ENCODE results near the gene MAP4K1.

The MAP4K1 gene

DNA sequence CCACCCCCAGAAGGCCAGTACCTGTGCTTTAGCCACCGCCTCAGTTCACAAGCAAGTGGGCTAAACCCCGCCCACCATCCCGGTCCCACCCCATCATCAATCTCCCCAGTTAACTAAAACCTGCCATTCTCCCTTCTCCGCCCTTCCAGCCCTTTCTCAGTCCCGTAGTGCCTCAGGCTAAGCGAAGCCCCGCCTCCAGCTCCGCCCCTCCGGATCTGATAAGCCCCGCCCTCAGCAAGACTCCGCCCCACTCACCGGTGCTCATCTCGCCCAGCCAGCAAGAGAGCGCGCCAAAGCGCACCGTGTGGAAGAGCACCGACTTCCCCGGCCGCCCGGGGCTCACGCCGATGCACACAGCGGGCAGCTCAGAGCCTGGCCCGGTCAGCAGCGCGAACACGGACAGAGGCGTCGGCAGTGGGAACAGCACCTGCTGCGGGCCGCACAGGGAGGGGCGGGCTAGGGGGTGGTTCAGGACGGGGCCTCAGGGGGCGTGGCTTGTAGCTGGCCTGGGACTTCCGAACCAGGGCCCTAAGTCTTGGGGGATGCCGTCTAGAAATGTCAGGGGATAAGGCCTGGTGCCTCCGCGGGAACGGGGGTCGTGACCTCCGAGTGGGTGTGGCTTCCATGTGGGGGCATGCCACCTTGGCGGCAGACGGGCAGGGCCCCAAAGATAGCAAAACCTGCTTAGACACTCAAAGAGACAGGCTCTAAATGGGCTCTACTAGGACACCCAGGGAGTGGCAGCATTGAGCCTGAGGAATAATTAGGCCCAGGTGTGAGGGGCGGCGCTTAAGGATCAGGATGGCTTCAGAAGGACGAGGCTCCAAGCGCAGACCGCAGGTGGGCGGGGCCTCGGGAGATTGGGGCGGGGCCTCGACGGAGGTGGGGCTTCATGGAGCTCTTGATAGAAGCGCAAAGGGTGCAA is 21.4 kb downstream of the MAP4K1 start (continued):
- TF ChIP-seq ZNF114 (tag by site-specific recombination; IDR thresholded peaks at IDR 0.05) (no peak), KLF7 (tag by site-specific recombination; IDR thresholded peaks at IDR 0.05; ENCODE audit: borderline replicate concordance) (no peak; the same call in 1 of the 2 replicates), ZNF768 (tag by site-specific recombination; IDR thresholded peaks at IDR 0.05) (no peak; the same call in 1 of the 2 replicates), ZNF777 (tag by site-specific recombination; IDR thresholded peaks at IDR 0.05; ENCODE audit: borderline replicate concordance) (peak; percentile 97), ZBTB21 (tag by site-specific recombination; IDR thresholded peaks at IDR 0.05) (no peak), PRDM1 (tag by site-specific recombination; IDR thresholded peaks at IDR 0.05) (peak; percentile 75), ZNF174 (tag by site-specific recombination; IDR thresholded peaks at IDR 0.05) (no peak), ZNF791 (tag by site-specific recombination; IDR thresholded peaks at IDR 0.05) (no peak), ZNF707 (tag by site-specific recombination; IDR thresholded peaks at IDR 0.05) (no peak), ZNF248 (tag by site-specific recombination; IDR thresholded peaks at IDR 0.05) (no peak), ZNF843 (tag by site-specific recombination; IDR thresholded peaks at IDR 0.05) (no peak), ZNF266 (tag by site-specific recombination; IDR thresholded peaks at IDR 0.05; ENCODE audit: low read depth) (no peak), SCRT1 (tag by site-specific recombination; IDR thresholded peaks at IDR 0.05; ENCODE audit: borderline replicate concordance) (peak; percentile 35; the same call in 1 of the 2 replicates), ZBTB7A (tag by site-specific recombination; IDR thresholded peaks at IDR 0.05; ENCODE audit: low read depth) (0 out of 2 replicates have a peak, but pooled peaks have one; percentile 75), ZNF404 (tag by site-specific recombination; IDR thresholded peaks at IDR 0.05) (no peak), ZNF514 (tag by site-specific recombination; IDR thresholded peaks at IDR 0.05) (no peak), ZNF621 (tag by site-specific recombination; IDR thresholded peaks at IDR 0.05) (no peak), ZNF510 (tag by site-specific recombination; IDR thresholded peaks at IDR 0.05; ENCODE audit: insufficient replicate concordance) (no peak), ZFP37 (tag by site-specific recombination; IDR thresholded peaks at IDR 0.05) (no peak), ZNF23 (tag by site-specific recombination; IDR thresholded peaks at IDR 0.05; ENCODE audit: borderline replicate concordance) (no peak), ZSCAN16 (tag by site-specific recombination; IDR thresholded peaks at IDR 0.05) (no peak), MEIS1 (CRISPR knock-in tag; IDR thresholded peaks at IDR 0.05; ENCODE audit: borderline replicate concordance) (no peak), ZNF677 (tag by site-specific recombination; IDR thresholded peaks at IDR 0.05) (no peak), ZSCAN23 (tag by site-specific recombination; IDR thresholded peaks at IDR 0.05) (no peak), ZNF121 (tag by site-specific recombination; IDR thresholded peaks at IDR 0.05) (no peak), ZNF660 (tag by site-specific recombination; IDR thresholded peaks at IDR 0.05) (no peak), ZNF146 (tag by site-specific recombination; IDR thresholded peaks at IDR 0.05) (no peak), ZNF19 (tag by site-specific recombination; IDR thresholded peaks at IDR 0.05; ENCODE audit: low read depth) (no peak), ZNF133 (tag by site-specific recombination; IDR thresholded peaks at IDR 0.05) (no peak; the same call in 1 of the 2 replicates), ZNF274 (IDR thresholded peaks at IDR 0.05; ENCODE audit: low read length) (no peak), ZNF274 (tag by site-specific recombination; IDR thresholded peaks at IDR 0.05; ENCODE audit: borderline replicate concordance) (no peak), ZSCAN30 (tag by site-specific recombination; IDR thresholded peaks at IDR 0.05) (no peak)
- TF ChIP-seq, protein P1, sequence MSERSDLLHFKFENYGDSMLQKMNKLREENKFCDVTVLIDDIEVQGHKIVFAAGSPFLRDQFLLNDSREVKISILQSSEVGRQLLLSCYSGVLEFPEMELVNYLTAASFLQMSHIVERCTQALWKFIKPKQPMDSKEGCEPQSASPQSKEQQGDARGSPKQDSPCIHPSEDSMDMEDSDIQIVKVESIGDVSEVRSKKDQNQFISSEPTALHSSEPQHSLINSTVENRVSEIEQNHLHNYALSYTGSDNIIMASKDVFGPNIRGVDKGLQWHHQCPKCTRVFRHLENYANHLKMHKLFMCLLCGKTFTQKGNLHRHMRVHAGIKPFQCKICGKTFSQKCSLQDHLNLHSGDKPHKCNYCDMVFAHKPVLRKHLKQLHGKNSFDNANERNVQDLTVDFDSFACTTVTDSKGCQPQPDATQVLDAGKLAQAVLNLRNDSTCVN (tag by site-specific recombination; optimal IDR thresholded peaks at IDR 0.05): peak; percentile 31
- TF ChIP-seq, protein P2, sequence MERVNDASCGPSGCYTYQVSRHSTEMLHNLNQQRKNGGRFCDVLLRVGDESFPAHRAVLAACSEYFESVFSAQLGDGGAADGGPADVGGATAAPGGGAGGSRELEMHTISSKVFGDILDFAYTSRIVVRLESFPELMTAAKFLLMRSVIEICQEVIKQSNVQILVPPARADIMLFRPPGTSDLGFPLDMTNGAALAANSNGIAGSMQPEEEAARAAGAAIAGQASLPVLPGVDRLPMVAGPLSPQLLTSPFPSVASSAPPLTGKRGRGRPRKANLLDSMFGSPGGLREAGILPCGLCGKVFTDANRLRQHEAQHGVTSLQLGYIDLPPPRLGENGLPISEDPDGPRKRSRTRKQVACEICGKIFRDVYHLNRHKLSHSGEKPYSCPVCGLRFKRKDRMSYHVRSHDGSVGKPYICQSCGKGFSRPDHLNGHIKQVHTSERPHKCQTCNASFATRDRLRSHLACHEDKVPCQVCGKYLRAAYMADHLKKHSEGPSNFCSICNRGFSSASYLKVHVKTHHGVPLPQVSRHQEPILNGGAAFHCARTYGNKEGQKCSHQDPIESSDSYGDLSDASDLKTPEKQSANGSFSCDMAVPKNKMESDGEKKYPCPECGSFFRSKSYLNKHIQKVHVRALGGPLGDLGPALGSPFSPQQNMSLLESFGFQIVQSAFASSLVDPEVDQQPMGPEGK (tag by site-specific recombination; IDR thresholded peaks at IDR 0.05): peak; percentile 87
- TF ChIP-seq, protein P3, sequence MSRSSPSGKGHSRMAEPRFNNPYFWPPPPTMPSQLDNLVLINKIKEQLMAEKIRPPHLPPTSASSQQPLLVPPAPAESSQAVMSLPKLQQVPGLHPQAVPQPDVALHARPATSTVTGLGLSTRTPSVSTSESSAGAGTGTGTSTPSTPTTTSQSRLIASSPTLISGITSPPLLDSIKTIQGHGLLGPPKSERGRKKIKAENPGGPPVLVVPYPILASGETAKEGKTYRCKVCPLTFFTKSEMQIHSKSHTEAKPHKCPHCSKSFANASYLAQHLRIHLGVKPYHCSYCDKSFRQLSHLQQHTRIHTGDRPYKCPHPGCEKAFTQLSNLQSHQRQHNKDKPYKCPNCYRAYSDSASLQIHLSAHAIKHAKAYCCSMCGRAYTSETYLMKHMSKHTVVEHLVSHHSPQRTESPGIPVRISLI (tag by site-specific recombination; IDR thresholded peaks at IDR 0.05): no peak
- TF ChIP-seq, protein P4, sequence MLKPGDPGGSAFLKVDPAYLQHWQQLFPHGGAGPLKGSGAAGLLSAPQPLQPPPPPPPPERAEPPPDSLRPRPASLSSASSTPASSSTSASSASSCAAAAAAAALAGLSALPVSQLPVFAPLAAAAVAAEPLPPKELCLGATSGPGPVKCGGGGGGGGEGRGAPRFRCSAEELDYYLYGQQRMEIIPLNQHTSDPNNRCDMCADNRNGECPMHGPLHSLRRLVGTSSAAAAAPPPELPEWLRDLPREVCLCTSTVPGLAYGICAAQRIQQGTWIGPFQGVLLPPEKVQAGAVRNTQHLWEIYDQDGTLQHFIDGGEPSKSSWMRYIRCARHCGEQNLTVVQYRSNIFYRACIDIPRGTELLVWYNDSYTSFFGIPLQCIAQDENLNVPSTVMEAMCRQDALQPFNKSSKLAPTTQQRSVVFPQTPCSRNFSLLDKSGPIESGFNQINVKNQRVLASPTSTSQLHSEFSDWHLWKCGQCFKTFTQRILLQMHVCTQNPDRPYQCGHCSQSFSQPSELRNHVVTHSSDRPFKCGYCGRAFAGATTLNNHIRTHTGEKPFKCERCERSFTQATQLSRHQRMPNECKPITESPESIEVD (tag by site-specific recombination; IDR thresholded peaks at IDR 0.05): no peak
